SKM-1 treated with dmso at 0.1 percent for 144 hours (cell line): ENCODE results near the gene KRTAP13-3.

Source experiments
- DNase-seq: peaks from one replicate; lab custom pipeline; 2025; ENCODE audit not compliant: unreplicated experiment; lab: John Stamatoyannopoulos, UW

Gene KRTAP13-3

GRCh38 chr21:30425826-30426225 lies at the start of gene KRTAP13-3:
Gene KRTAP13-3 (minus strand): TSS chr21:30425926. CDS start chr21:30425912, 14 bp downstream.
- no peak for DNase-seq

GRCh38 chr21:30468900-30469714 lies 43.4 kb upstream of the KRTAP13-3 start:
- no peak for DNase-seq

- DNase-seq = peak; percentile 48
Measured at GRCh38 chr21:30463713-30464112, 38.0 kb upstream of the KRTAP13-3 start.

- DNase-seq = no peak
Measured at GRCh38 chr21:30448514-30448913, 22.8 kb upstream of the KRTAP13-3 start.

- DNase-seq = peak; percentile 9
Measured at GRCh38 chr21:30447056-30447455, 21.3 kb upstream of the KRTAP13-3 start.

GRCh38 chr21:30444204-30444603 lies 18.5 kb upstream of the KRTAP13-3 start:
- no peak for DNase-seq

- DNase-seq = no peak
Measured at GRCh38 chr21:30443226-30443625, 17.5 kb upstream of the KRTAP13-3 start.

GRCh38 chr21:30439975-30440374 lies 14.2 kb upstream of the KRTAP13-3 start, which contains the start of gene KRTAP15-1:
Gene KRTAP15-1 (plus strand): TSS chr21:30440275. CDS start chr21:30440328, 53 bp downstream.
- DNase-seq = no peak

- no peak for DNase-seq
Measured at GRCh38 chr21:30437010-30437565, 11.4 kb upstream of the KRTAP13-3 start.

- DNase-seq = peak; percentile 41
Measured at GRCh38 chr21:30434033-30434631, 8.4 kb upstream of the KRTAP13-3 start.

- no peak for DNase-seq
Measured at GRCh38 chr21:30430170-30430655, 4.5 kb upstream of the KRTAP13-3 start, which contains the start of gene KRTAP13-4. Gene KRTAP13-4 (plus strand): TSS chr21:30430220. CDS start chr21:30430276, 56 bp downstream.

GRCh38 chr21:30426731-30427130 lies 1.0 kb upstream of the KRTAP13-3 start:
- DNase-seq = no peak

- no peak for DNase-seq
Measured at GRCh38 chr21:30415993-30416392, 9.7 kb downstream of the KRTAP13-3 start.

- DNase-seq = peak; percentile 9
Measured at GRCh38 chr21:30408782-30409494, 16.8 kb downstream of the KRTAP13-3 start.

GRCh38 chr21:30395731-30396130 lies 30.0 kb downstream of the KRTAP13-3 start, which contains the start of gene KRTAP13-1:
Gene KRTAP13-1 (plus strand): TSS chr21:30396031. CDS start chr21:30396087, 56 bp downstream.
- no peak for DNase-seq

GRCh38 chr21:30391492-30392025 lies 34.2 kb downstream of the KRTAP13-3 start:
- no peak for DNase-seq

GRCh38 chr21:30382201-30382600 lies 43.5 kb downstream of the KRTAP13-3 start:
- DNase-seq = no peak
